SHP77 (cell line): Measurements from ENCODE around the gene ATP6V1G3.
"Not testable (repeated sequence)": the region's sequence is repeated elsewhere in the genome, so short reads cannot be mapped to it uniquely, and the experiment has no call there.

ENCODE experiments used
- DNase-seq, 2 experiments: peaks; one replicate each; lab custom pipeline; 2025; lab: John Stamatoyannopoulos, UW

ATP6V1G3 gene, protein sequence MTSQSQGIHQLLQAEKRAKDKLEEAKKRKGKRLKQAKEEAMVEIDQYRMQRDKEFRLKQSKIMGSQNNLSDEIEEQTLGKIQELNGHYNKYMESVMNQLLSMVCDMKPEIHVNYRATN

GRCh38 chr1:198540580-198540979, at the start of gene ATP6V1G3:
Gene ATP6V1G3 (minus strand): TSS chr1:198540680. CDS start chr1:198540650, 30 bp downstream.
- no peak for DNase-seq

- no peak for DNase-seq
These were observed 48.4 kb upstream of the ATP6V1G3 start for GRCh38 chr1:198588845-198589244.

- no peak for DNase-seq
These were observed 43.7 kb upstream of the ATP6V1G3 start for GRCh38 chr1:198584163-198584562.

GRCh38 chr1:198583209-198583802, 42.8 kb upstream of the ATP6V1G3 start:
- DNase-seq: not testable (repeated sequence)

DNA sequence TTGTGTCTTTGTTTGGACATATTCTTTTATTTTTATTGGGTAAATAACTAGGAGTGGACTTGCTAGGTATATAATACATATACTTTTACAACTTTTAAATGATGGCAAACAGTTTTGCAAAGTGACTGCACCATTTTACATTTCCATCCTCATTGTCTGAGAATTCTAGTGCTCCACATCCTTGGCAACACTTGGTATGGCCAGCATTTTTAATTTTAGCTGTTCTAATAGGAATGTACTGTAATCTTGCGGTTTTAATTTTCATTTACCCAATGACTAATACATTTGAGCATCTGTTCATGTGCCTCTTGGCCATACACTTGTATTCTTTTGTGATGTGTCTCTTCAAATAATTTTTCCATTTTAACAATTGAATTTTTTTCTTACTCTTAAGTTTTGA, 37.0 kb upstream of the ATP6V1G3 start:
- no peak for DNase-seq

- DNase-seq: no peak
These were observed 35.5 kb upstream of the ATP6V1G3 start for GRCh38 chr1:198575798-198576641.

DNA sequence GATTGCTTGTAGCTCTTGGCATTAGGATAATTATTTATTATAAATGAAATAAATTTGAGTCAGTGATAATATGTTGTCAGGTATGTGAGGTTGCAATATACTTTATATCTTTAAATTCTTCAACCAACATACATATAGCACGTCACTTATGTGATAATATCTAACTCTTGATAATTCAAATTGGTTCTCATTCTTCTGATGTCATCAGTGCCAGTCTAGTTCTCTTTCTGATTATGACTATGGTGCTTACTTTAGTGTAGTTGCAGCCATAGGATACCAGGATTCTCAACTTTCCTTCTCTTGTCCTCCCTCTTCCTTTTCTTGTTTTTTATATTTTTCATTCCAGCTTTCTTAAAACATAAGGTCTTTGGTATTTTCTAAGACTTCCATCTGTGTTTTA, 34.8 kb upstream of the ATP6V1G3 start:
- no peak for DNase-seq

DNA sequence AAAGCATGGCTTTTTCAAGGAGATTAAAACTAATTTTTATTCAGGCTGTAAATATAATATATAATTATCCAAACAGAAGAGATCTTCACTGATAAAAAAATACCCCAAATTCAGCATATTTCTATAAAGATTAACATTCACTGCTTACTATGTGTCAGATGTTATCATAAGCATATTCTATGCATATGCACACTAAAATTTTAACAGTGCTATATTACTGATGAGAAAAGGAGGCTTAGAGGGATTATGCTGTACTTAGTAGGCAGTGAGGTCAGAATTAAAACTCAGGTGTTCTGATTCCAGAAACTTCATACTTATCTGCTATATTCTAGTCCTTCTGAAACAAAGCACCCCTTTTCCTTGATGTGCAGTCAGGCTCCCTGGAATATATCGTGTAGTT, 33.8 kb upstream of the ATP6V1G3 start:
- no peak for DNase-seq

- DNase-seq: no peak
These were observed 24.2 kb upstream of the ATP6V1G3 start for GRCh38 chr1:198564716-198565115.

- DNase-seq: no peak
These were observed 23.7 kb upstream of the ATP6V1G3 start for GRCh38 chr1:198564157-198564556.

DNA sequence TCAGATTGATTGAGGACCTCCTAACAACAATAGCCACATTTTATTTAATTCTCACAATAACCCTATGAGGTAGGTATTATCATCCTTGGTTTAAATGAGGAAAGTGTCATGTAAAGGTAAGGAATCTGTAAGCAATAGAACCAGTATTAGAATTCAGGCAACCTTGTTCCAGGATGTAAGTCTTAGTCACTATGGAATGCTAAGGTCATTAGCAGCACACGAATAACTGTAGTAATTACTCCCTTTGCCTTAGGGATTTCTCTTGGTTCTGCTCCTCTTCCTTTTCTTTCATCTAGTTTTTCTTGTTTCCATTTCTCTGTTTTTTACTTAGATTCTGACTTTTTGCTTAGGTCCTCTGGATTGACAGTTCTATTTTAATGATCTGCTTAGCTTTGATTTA, 23.1 kb upstream of the ATP6V1G3 start:
- DNase-seq: no peak

DNA sequence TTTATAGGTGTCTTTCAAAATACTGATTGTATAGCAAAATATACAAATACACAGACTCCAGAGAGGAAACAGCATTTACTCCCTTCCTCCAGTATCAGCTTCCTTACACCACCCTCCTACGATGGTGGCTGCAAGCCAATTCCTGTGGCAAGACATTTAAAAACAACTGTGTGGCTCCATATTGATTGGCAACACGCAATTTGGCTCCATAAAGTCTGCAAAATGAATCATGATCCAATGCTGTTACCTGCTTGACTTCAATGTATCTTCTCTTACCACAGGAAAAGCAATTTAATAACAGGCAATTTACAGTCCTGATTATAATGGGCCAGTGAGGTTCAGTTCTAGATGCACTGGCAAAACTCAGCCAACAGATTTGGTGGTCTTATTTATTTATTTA, 19.7 kb upstream of the ATP6V1G3 start:
- no peak for DNase-seq

- no peak for DNase-seq
These were observed 18.9 kb upstream of the ATP6V1G3 start for GRCh38 chr1:198559362-198559761.

DNA sequence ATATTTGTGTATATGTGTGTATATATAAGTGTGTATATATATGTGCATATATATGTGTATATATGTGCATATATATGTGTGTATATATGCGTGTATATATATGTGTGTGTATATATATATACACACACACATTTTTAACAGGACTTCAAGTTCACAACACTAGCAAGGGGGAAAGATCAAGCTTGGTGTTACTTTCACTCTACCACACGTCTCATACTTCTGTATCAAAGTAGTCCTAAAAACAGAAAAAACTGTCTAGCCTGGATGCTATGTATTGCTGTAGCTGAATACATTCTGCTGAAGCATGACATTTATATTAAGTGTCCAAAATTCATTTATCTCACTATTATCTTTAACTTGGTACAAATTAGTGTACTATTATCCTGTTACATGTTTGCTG, 17.9 kb upstream of the ATP6V1G3 start:
- no peak for DNase-seq

- DNase-seq: no peak
These were observed 16.5 kb upstream of the ATP6V1G3 start for GRCh38 chr1:198556971-198557370.

GRCh38 chr1:198552668-198553416, 12.4 kb upstream of the ATP6V1G3 start:
- no peak for DNase-seq

DNA sequence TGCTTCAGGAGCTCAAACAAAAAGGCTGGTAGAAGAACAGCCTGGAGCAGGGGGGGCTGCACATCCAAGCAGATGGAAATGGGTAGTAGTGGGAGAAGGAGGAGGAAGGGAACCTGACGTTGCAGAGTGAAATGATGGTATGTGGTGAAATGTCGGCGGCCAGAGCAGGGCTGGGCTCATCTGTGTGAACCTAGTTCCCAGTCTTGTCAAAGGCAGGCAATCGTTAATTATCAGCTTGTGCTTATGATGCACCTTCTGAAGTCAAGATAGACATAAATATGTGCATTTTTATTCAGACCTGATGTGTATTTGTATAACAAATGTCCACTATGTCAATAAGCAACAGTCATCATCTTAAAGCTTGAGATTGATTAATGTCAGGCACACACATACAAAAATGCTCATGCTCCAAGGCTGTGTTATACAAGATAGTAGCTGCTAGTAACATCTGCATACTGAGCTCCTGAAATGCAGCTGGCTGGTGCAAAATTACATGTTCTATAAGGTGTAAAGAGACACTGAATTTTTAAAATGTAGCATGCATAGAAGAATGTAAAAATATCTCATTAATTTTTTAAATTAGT, 10.6 kb upstream of the ATP6V1G3 start:
- no peak for DNase-seq

DNA sequence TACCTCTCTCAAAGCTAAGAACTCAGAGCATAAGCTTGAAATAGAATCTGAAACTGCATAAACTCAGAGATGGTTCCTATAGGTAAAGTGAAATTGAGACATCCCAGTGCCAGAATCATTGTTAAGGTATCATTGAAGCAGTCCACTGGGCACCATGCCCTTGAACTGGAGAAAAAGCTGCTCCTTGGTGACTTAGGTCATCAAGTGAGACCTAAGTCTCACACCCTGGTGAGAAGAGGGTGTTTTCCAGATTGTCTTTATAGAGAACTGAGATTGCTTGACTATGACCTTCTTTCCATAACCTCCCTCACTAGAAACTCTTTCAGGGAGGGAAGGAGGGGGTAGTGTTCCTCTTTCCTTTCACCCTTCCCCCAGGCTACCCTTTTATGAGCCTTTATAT, 9.4 kb upstream of the ATP6V1G3 start:
- no peak for DNase-seq

GRCh38 chr1:198548890-198549289, 8.4 kb upstream of the ATP6V1G3 start:
- no peak for DNase-seq

GRCh38 chr1:198545156-198545555, 4.7 kb upstream of the ATP6V1G3 start:
- no peak for DNase-seq

- no peak for DNase-seq
These were observed 3.8 kb upstream of the ATP6V1G3 start for GRCh38 chr1:198544265-198544664.

DNA sequence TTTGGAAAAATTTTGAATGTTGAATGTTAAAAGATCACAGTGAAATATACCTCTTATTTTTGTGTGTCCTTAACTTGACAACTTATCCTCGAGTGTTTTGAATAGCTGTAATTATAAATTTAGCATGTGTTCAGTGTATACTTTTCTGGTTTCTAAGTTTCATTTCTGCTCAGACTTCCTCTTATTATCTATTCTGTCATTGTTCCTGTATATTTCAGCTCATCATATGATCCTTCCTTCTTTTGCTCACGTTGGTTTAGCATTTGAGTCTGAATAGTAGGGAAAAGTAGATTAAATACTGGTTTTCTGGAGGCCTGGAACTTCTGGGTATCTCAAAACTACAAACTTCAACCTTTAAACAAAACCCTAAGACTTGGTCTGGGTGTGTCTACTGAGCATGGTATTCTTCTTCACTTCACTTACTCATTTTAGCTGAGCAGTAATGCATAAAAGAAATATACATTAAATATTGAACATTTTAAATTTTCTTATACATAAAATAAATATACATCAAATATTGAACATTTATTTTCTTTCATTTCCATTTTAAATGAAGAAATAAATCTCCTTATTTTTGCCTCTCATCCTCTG, 3.3 kb upstream of the ATP6V1G3 start:
- no peak for DNase-seq
